Measurements from ENCODE around the gene ELL2. TPM values are rescaled to one million over a fixed set of nuclear protein-coding genes. Genes with fewer than 3 reads are reported as not detected.

The ELL2 gene
- total and polyA plus RNA-seq, 9 of the 15 experiments (the other 6 are each of a cell fraction or from before 2014, with no cell fraction given), result 4.3 to 18.3 (median 14.5) TPM

DNA sequence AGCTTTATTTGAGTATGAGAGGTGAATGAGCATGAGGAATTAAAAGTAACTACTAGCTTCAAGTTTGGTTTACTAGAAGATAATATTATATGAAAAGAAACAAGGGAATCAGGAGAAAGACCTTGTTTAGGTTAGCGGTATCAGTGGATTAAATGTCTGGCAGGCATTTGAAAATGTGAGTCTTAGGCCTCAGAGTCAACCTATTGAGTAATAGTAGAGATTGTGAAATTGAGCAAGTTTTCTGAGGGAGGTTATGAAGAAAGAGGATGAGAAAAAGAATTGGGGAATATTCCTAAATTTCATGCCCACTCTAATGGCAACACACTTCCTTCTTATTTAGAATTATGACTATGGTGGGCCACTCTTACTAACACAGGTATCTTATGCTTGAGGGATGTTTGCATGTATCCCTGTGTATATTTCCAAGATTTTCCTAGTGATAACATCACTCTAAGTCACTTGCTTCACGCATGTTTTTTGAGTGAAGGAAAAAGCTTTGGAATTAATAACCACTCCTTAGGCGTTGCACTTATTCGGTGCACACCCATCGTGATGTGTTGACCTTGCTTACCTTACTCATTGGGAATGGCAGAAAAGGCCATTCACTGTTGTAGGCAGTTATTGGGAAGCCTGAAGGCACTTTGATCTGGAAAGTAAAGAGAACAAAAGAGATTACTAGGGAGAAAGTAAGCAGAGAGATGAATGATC, 8.2 kb upstream of the ELL2 start:
- CTCF ChIA-PET (ENCODE audit: low intra/inter-chr PET ratio), result no interaction called here
- Histone ChIP-seq H3K27me3 (ENCODE audit: control insufficient read depth in 2 of 2, insufficient read depth in 2 of 2, low read length in 2 of 2) (no peaks in the 10 kb centered on the region), H3K9me3 (replicated peaks; ENCODE audit: control insufficient read depth, insufficient read depth, low read depth, low read length) (no peaks in the 10 kb centered on the region), H4K20me1 (replicated peaks; ENCODE audit: control insufficient read depth, insufficient read depth, low read length) (no peaks in the 10 kb centered on the region), H3K79me2 (ENCODE audit: control insufficient read depth, insufficient read depth, low read length) (no peaks in the 10 kb centered on the region), H3K9me1 (ENCODE audit: control insufficient read depth, insufficient read depth, low read length) (no peaks in the 10 kb centered on the region), H3K27ac (ENCODE audit: extremely low read depth, low read depth, low read length) (no peak overlapping the region), H3K4me3 (no peak overlapping the region), H3K4me2 (ENCODE audit: insufficient read depth, low read length) (no peak overlapping the region), H3K9ac (ENCODE audit: insufficient read depth in 1 of 2, low read depth in 2 of 2, low read length in 2 of 2) (no peak overlapping the region), H3K36me3 (ENCODE audit: control insufficient read depth, insufficient read depth, low read length) (no peaks in the 10 kb centered on the region), H2AFZ (ENCODE audit: low read depth, low read length) (no peak overlapping the region), H3K4me1 (replicated peaks in 1 of 2; ENCODE audit: control insufficient read depth in 2 of 2, insufficient read depth in 2 of 2, low read length in 2 of 2) (peaks cover 0 to 17% of the 10 kb centered on the region in 2 experiments; a peak in 3 of 5 replicates)
- POLR2A ChIA-PET, result interaction anchor here (0.6 kb wide), 1 partner anchor 318 kb away, joined by 3 read pairs; no protein-coding TSS in a partner anchor
- FAIRE-seq (no peak), ATAC-seq (no peak), DNase-seq (ENCODE audit: extremely low read depth in 1 of 4, low spot score in 3 of 4) (no peak)
- TF ChIP-seq ZNF561 (CRISPR knock-in tag; conservative IDR thresholded peaks at IDR 0.05) (no peak), CEBPB (tag; IDR thresholded peaks at IDR 0.05) (peak; percentile 74), ZNF830 (CRISPR knock-in tag; IDR thresholded peaks at IDR 0.05) (no peak), CEBPG (CRISPR knock-in tag; IDR thresholded peaks at IDR 0.05) (no peak), CEBPG (tag; conservative IDR thresholded peaks at IDR 0.05 in 1 of 2, IDR thresholded peaks at IDR 0.05 in 1 of 2) (peak in 1 of 2 experiments; percentile 42; a peak in 1 of 4 replicates), POLR2AphosphoS5 (IDR thresholded peaks at IDR 0.05; ENCODE audit: control insufficient read depth, insufficient read depth, low read depth, low read length) (no peak)
- intact Hi-C loops (cut with micrococcal nuclease), result no loop called here
- no TSS peak for BruUV-seq (replicated peaks)
- in situ Hi-C loops (cut with MboI), result no loop called here
- 79% methylated on average over 5 of the region's 5 CpGs for WGBS (ENCODE audit: insufficient coverage, low coverage, missing lambda C conversion rate)

All from K562 (cell line).